ENCODE results near the gene NCOA1.

DNA sequence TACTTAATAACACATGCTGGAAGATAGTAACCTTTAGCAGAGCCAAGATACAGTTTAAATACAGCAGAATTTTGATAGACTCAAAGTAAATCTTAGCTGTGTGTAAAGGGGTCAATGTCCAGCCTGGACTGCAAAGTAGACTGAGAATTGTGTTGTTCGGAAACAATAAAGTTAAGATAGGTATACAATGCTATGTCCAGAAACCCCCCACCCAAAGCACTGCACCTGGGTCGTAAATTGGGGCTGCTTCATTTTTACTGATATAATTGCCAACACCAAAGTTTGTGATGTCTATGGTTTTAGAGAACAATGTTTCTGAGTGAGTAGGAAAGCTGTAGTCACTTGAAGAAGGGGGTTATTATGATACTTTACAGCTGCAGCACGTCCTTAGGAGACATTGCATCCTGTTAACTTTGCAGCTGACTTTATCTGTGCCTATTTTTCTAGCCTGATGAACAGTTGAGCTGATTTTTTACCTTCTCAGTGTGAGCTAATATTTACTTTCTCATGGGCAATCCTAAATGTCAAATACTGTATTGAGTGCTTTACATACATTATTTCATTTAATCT, 4.3 kb upstream of the NCOA1 start:
- TF ChIP-seq, protein P1, sequence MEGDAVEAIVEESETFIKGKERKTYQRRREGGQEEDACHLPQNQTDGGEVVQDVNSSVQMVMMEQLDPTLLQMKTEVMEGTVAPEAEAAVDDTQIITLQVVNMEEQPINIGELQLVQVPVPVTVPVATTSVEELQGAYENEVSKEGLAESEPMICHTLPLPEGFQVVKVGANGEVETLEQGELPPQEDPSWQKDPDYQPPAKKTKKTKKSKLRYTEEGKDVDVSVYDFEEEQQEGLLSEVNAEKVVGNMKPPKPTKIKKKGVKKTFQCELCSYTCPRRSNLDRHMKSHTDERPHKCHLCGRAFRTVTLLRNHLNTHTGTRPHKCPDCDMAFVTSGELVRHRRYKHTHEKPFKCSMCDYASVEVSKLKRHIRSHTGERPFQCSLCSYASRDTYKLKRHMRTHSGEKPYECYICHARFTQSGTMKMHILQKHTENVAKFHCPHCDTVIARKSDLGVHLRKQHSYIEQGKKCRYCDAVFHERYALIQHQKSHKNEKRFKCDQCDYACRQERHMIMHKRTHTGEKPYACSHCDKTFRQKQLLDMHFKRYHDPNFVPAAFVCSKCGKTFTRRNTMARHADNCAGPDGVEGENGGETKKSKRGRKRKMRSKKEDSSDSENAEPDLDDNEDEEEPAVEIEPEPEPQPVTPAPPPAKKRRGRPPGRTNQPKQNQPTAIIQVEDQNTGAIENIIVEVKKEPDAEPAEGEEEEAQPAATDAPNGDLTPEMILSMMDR (IDR thresholded peaks at IDR 0.05; ENCODE audit: insufficient read depth, low read length): no peak
- TF ChIP-seq, protein P2, sequence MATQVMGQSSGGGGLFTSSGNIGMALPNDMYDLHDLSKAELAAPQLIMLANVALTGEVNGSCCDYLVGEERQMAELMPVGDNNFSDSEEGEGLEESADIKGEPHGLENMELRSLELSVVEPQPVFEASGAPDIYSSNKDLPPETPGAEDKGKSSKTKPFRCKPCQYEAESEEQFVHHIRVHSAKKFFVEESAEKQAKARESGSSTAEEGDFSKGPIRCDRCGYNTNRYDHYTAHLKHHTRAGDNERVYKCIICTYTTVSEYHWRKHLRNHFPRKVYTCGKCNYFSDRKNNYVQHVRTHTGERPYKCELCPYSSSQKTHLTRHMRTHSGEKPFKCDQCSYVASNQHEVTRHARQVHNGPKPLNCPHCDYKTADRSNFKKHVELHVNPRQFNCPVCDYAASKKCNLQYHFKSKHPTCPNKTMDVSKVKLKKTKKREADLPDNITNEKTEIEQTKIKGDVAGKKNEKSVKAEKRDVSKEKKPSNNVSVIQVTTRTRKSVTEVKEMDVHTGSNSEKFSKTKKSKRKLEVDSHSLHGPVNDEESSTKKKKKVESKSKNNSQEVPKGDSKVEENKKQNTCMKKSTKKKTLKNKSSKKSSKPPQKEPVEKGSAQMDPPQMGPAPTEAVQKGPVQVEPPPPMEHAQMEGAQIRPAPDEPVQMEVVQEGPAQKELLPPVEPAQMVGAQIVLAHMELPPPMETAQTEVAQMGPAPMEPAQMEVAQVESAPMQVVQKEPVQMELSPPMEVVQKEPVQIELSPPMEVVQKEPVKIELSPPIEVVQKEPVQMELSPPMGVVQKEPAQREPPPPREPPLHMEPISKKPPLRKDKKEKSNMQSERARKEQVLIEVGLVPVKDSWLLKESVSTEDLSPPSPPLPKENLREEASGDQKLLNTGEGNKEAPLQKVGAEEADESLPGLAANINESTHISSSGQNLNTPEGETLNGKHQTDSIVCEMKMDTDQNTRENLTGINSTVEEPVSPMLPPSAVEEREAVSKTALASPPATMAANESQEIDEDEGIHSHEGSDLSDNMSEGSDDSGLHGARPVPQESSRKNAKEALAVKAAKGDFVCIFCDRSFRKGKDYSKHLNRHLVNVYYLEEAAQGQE (IDR thresholded peaks at IDR 0.05; ENCODE audit: insufficient replicate concordance, low read depth): no peak
- TF ChIP-seq SPI1 (IDR thresholded peaks at IDR 0.05; ENCODE audit: borderline replicate concordance, low read depth) (no peak), POLR2AphosphoS5 (IDR thresholded peaks at IDR 0.05; ENCODE audit: low read depth) (no peak)

All from HL-60 (cell line).